ENCODE measurements around the gene ATP11A.

DNA sequence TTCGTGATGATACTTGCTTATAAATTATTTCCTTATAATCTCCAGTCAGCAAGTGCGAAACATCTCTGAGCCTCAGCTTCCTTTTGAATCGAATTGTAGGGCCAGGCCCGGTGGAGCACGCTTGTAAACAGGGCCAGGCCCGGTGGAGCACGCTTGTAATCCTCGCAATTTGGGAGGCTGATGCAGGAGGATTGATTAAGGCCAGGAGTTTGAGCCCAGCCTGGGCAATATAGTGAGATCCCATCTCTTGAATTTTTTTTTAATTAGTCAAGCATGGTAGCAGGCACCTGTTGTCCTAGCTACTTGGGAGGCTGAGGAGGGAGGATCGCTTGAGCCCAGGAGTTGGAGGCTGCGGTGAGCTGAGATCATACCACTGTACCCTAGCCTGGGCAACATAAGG, 163.0 kb downstream of the ATP11A start:
- TF ChIP-seq, protein P1, sequence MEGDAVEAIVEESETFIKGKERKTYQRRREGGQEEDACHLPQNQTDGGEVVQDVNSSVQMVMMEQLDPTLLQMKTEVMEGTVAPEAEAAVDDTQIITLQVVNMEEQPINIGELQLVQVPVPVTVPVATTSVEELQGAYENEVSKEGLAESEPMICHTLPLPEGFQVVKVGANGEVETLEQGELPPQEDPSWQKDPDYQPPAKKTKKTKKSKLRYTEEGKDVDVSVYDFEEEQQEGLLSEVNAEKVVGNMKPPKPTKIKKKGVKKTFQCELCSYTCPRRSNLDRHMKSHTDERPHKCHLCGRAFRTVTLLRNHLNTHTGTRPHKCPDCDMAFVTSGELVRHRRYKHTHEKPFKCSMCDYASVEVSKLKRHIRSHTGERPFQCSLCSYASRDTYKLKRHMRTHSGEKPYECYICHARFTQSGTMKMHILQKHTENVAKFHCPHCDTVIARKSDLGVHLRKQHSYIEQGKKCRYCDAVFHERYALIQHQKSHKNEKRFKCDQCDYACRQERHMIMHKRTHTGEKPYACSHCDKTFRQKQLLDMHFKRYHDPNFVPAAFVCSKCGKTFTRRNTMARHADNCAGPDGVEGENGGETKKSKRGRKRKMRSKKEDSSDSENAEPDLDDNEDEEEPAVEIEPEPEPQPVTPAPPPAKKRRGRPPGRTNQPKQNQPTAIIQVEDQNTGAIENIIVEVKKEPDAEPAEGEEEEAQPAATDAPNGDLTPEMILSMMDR (IDR thresholded peaks at IDR 0.05; ENCODE audit: low read length) = no peak
- no peak for TF ChIP-seq EZH2 (optimal IDR thresholded peaks at IDR 0.05; ENCODE audit: low read depth, low read length)
